Esophagus muscularis mucosa (tissue), 4 donors: ENCODE data around the gene PWWP2A.

Experiments
- EP300 ChIP-seq: sonication (generic); formaldehyde crosslinking; IDR thresholded peaks from one replicate; pipeline ENCODE4 v1.6.1; 2017; ENCODE audit warnings: antibody characterized with exemption
- POLR2A ChIP-seq: fragments of 450-650 bp; IDR thresholded peaks from one replicate; pipeline ENCODE4 v1.6.1; 2017; ENCODE audit warnings: antibody characterized with exemption, moderate library complexity, mild to moderate bottlenecking, low read depth
- TF ChIP-seq, protein P1 (sequence below), 3 experiments: fragments of 200-600 bp in 2 of 3; fragments of 450-650 bp in 1 of 3; sonication (generic) in 2 of 3; IDR thresholded peaks; one replicate each; pipeline ENCODE4 v1.5.1; 2017 to 2019; ENCODE audit warnings: antibody characterized with exemption in 3 of 3, mild to moderate bottlenecking in 2 of 3, moderate library complexity in 1 of 3

DNA sequence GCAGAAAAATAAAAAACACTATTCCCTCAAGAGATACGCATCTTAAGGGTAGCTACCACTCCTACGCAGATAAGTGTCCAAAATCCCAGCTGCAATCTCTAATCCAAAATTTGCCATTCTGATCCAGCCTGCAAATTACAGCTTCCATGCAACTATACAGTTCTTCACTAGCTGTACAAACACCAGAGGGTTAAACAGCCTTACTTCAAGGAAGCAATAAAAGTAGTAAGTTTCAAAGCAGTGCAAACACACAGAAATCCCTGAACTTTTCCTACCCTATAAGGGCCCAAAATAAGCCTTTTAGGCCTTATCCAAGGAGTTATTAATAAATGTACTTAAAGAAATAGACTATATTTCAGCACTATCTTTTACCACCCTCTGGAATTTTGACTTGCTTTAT, 39.5 kb downstream of the PWWP2A start:
- TF ChIP-seq, protein P1, sequence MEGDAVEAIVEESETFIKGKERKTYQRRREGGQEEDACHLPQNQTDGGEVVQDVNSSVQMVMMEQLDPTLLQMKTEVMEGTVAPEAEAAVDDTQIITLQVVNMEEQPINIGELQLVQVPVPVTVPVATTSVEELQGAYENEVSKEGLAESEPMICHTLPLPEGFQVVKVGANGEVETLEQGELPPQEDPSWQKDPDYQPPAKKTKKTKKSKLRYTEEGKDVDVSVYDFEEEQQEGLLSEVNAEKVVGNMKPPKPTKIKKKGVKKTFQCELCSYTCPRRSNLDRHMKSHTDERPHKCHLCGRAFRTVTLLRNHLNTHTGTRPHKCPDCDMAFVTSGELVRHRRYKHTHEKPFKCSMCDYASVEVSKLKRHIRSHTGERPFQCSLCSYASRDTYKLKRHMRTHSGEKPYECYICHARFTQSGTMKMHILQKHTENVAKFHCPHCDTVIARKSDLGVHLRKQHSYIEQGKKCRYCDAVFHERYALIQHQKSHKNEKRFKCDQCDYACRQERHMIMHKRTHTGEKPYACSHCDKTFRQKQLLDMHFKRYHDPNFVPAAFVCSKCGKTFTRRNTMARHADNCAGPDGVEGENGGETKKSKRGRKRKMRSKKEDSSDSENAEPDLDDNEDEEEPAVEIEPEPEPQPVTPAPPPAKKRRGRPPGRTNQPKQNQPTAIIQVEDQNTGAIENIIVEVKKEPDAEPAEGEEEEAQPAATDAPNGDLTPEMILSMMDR (IDR thresholded peaks at IDR 0.05), result no peak
- TF ChIP-seq POLR2A (no peak), EP300 (no peak)
